ENCODE results near the gene FAM107B. TPM values are rescaled to one million over a fixed set of nuclear protein-coding genes. Genes with fewer than 3 reads are reported as not detected.

The FAM107B gene
- total and polyA plus RNA-seq, 2 experiments from 2014 or later, result 85.5 to 85.9 TPM

DNA sequence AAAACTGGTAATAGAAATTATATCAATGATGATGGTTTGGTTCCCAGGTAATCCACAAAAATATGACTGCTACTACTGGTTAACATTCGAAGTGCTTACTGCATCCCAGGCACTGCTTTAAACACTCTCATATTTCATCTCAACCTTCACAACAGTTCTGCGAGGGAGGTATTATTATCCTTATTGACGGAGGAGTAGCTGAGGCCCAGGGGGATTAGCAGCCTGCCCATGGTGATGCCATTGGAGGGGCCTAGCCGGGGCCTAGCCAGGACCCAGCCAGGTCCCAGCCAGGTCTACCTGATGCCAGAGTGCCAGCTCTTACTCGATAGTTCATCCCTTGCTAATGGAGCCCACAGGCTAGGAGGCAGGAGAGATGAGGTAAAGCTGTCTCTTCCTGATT lies 217.1 kb downstream of the FAM107B start:
- Histone ChIP-seq H3K36me3 (replicated peaks; ENCODE audit: insufficient read depth, low read depth) (no peaks in the 10 kb centered on the region), H3K27ac (no peak overlapping the region), H3K4me1 (ENCODE audit: insufficient read depth) (peaks cover 40% of the 10 kb centered on the region), H3K9me2 (replicated peaks; ENCODE audit: insufficient read depth) (no peaks in the 10 kb centered on the region), H3K4me2 (no peak overlapping the region), H2AFZ (no peak overlapping the region), H3K9me3 (ENCODE audit: low read depth) (no peaks in the 10 kb centered on the region), H3K79me2 (peaks cover 93% of the 10 kb centered on the region), H3K4me3 (no peak overlapping the region), H3K27me3 (no peaks in the 10 kb centered on the region), H4K20me1 (ENCODE audit: insufficient read depth, poor library complexity, severe bottlenecking) (no peaks in the 10 kb centered on the region)
- TF ChIP-seq EZH2phosphoT487 (IDR thresholded peaks at IDR 0.05; ENCODE audit: low read depth, severe bottlenecking, unreplicated experiment) (no peak), CTCF (IDR thresholded peaks at IDR 0.05; ENCODE audit: poor library complexity) (no peak), EZH2 (IDR thresholded peaks at IDR 0.05; ENCODE audit: borderline replicate concordance) (no peak)
- WGBS (ENCODE audit: low lambda C conversion rate, missing lambda C conversion rate), result 88% methylated on average over 5 of the region's 5 CpGs
- DNase-seq (ENCODE audit: low spot score), result no peak

DNA sequence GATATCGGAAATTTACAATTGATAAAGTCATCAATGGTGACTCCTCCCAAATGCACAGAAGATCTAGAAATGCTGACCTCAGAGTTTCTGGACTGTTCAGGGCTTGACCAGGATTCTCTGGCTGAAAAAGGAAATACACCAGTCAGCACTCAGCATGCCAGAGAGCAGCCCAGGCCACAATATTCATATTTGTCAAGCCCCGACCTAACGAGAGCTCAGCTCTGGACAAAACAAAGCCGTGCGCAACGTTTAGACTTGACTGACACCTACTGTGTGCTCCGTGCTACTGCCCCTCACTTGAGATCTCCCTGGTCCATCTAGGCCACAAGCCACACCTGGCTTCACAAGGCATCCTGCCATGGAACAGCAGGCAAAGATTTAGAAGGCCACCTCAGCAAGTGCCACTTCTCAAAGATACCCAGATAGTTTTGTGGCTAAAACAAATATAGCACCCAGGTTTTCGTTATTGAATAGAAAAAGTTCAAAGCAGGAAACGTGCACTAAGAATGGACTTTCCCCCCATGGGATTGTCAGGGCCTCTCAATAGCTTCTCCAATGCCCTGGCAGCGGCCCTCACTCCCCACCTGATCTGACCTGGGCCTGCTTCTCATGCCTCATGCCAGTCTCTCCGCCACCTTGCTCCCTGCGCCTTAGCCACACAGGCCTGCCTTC lies 218.3 kb downstream of the FAM107B start:
- Histone ChIP-seq H3K27me3 (no peaks in the 10 kb centered on the region), H3K4me1 (ENCODE audit: insufficient read depth) (peaks cover 36% of the 10 kb centered on the region), H3K36me3 (replicated peaks; ENCODE audit: insufficient read depth, low read depth) (no peaks in the 10 kb centered on the region), H3K9me2 (replicated peaks; ENCODE audit: insufficient read depth) (no peaks in the 10 kb centered on the region), H3K27ac (peak overlapping the region; percentile 77), H3K79me2 (peaks cover 94% of the 10 kb centered on the region), H3K4me2 (peak overlapping the region; percentile 13), H4K20me1 (ENCODE audit: insufficient read depth, poor library complexity, severe bottlenecking) (no peaks in the 10 kb centered on the region), H3K4me3 (no peak overlapping the region), H2AFZ (no peak overlapping the region), H3K9me3 (ENCODE audit: low read depth) (no peaks in the 10 kb centered on the region)
- peak; percentile 21 for TF ChIP-seq CTCF (IDR thresholded peaks at IDR 0.05; ENCODE audit: poor library complexity)
- no peak for TF ChIP-seq EZH2phosphoT487 (IDR thresholded peaks at IDR 0.05; ENCODE audit: low read depth, severe bottlenecking, unreplicated experiment)
- WGBS (ENCODE audit: low lambda C conversion rate, missing lambda C conversion rate), result 65% methylated on average over 12 of the region's 12 CpGs
- DNase-seq (ENCODE audit: low spot score), result peak; percentile 56

- Histone ChIP-seq H3K4me1 (ENCODE audit: insufficient read depth) (peaks cover 40% of the 10 kb centered on the region), H3K27me3 (no peaks in the 10 kb centered on the region), H3K9me2 (replicated peaks; ENCODE audit: insufficient read depth) (no peaks in the 10 kb centered on the region), H3K4me2 (peak overlapping the region; percentile 13), H3K9me3 (ENCODE audit: low read depth) (no peaks in the 10 kb centered on the region), H3K27ac (peak overlapping the region; percentile 77), H4K20me1 (ENCODE audit: insufficient read depth, poor library complexity, severe bottlenecking) (no peaks in the 10 kb centered on the region), H3K79me2 (peaks cover 92% of the 10 kb centered on the region), H3K36me3 (replicated peaks; ENCODE audit: insufficient read depth, low read depth) (no peaks in the 10 kb centered on the region), H3K4me3 (no peak overlapping the region), H2AFZ (no peak overlapping the region)
- WGBS (ENCODE audit: low lambda C conversion rate, missing lambda C conversion rate), result 60% methylated on average over 4 of the region's 4 CpGs
- TF ChIP-seq EZH2phosphoT487 (IDR thresholded peaks at IDR 0.05; ENCODE audit: low read depth, severe bottlenecking, unreplicated experiment), result no peak
- TF ChIP-seq CTCF (IDR thresholded peaks at IDR 0.05; ENCODE audit: poor library complexity), result no peak
- TF ChIP-seq EZH2 (IDR thresholded peaks at IDR 0.05; ENCODE audit: borderline replicate concordance), result no peak
- no peak for DNase-seq (ENCODE audit: low spot score)
Measured at GRCh38 chr10:14555807-14556206, 218.9 kb downstream of the FAM107B start.

Measured in hepatocyte (in vitro differentiated cells).